ENCODE data around the gene VPS18.

VPS18 gene

GRCh38 chr15:40893733-40894680, at the start of gene VPS18:
Gene VPS18, plus strand, starts transcription at chr15:40894450. Its CDS starts 319 bp downstream, at chr15:40894769.
- DNase-seq, result peak; percentile 98

- DNase-seq, result peak; percentile 73
These were observed 49.6 kb upstream of the VPS18 start for GRCh38 chr15:40844696-40845030.

- peak; percentile 41 for DNase-seq
These were observed 49.2 kb upstream of the VPS18 start for GRCh38 chr15:40845036-40845435.

- DNase-seq, result peak; percentile 95
These were observed 48.6 kb upstream of the VPS18 start for GRCh38 chr15:40845511-40846284.

GRCh38 chr15:40846841-40847222, 47.4 kb upstream of the VPS18 start:
- DNase-seq, result peak; percentile 43

- peak; percentile 84 for DNase-seq
These were observed 46.9 kb upstream of the VPS18 start for GRCh38 chr15:40847223-40847961.

DNA sequence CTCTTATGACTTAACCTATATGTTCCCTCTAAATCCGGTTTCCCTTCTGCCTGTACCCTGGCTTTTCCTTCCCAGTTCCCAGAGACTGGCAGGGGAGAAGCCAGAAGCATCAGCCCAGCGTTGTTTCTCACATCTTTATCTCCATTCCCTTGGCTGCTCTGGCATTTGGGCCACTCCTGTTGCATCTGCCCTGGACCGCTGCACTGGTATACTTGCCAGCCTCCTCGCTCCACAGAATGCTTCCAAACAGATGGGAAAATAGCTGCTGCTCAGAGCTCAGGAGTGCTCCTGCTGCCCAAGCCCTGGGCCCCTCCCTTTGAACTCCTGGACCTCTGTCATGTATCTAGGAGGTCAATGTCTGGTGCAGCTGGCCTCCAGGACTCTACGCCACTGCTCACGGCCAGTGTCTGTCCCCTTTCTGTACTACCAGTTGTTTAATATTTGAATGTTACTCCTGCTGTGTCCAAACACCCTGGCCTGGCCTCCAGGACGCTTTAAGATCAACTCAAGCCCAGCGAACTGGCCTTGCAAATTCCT, 43.6 kb upstream of the VPS18 start:
- DNase-seq, result no peak

DNA sequence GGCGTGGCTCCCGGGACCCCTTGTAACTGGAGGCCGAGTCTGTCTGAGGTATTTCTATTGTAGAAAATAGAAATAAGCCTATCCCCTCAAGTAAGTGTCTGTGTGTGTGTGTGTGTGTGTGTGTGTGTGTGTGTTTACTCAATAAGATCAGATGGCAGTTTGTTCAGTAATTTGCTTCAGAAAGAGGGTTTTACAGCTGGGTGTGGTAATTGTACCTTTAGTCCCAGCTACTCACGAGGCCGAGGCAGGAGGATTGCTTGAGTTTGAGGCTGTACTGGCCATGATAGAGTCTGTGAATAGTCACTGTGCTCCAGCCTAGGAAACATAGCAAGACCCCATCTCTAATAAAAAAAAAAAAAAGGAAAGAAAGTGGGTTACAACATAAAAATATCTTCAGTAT, 41.7 kb upstream of the VPS18 start:
- DNase-seq, result peak; percentile 57

GRCh38 chr15:40853241-40853890, 40.9 kb upstream of the VPS18 start:
- no peak for DNase-seq

GRCh38 chr15:40854161-40854560, 40.1 kb upstream of the VPS18 start:
- no peak for DNase-seq

DNA sequence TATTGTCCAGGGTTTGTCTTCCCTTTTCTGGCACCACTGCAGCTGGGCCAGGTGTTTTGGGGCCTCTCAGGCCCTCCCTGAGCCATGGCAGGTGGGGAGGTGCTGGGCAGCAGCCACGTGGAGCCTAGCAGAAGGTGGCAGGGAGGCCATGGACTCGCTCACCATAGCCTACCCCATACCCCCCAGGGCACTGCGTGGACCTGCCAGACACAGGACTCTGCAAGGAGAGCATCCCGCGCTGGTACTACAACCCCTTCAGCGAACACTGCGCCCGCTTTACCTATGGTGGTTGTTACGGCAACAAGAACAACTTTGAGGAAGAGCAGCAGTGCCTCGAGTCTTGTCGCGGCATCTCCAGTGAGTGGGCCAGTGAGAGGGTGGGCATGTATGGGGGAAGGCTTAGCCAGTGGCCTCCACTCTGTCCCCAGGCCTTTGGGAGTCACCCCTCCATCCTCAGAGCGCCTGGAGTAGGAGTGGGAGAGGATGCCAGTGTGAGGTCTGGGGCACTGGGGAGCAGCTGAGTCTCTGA, 38.5 kb upstream of the VPS18 start:
- peak; percentile 46 for DNase-seq

- no peak for DNase-seq
These were observed 37.5 kb upstream of the VPS18 start for GRCh38 chr15:40856746-40857145.

DNA sequence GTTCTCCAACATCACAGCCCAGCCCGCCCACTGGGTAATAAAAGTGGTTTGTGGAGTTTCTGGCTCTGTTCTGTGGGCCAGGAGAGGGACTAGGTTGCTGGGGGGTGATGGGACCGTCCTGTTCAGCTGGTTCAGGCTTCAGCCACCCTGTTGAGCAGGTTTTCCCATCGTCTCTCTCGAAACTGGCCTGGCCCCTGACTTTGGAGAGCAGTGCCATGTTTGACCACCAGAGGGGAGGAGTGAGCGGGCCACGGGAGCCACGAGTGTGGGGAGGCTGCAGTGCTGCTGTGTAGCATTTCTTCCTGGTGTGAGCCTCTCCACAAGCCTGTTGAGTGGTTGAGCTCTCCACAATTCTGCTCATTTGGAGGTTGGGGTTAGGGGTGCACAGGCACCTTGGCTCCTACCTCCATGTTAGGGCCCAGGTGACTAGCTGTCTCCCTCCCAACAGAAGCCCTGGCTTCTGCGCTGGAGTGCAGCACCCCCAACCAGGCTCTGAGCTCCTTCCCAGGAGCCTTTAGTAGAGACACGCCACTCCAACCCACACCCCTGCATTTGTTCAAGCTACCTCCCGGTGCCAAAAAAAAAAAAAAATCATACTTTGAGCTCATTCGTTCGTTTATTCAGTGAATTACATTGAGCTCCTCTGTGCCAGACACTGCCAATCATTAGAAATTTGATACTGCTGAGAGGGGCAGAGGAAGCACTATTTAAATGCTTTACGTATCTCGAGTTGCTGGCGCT, 36.5 kb upstream of the VPS18 start:
- peak; percentile 90 for DNase-seq

- DNase-seq, result no peak
These were observed 35.5 kb upstream of the VPS18 start for GRCh38 chr15:40858706-40859105.

GRCh38 chr15:40859206-40859851, 34.9 kb upstream of the VPS18 start:
- peak; percentile 88 for DNase-seq

DNA sequence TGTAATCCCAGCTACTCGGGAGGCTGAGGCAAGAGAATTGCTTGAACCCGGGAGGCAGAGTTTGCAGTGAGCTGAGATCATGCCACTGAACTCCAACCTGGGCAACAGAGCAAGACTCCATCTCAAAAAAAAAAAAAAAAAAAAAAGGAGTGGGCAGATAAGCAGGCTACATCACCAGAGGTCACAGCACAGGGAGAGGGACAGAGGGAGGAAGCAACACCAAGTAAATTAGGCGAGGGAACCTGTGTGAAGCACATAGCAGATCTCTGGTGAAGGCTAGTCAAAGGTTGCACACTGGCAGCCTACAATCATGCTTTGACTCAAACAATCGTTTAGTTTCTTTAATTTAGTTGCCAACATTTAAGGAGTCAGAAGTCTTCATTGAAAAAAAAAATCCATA, 33.1 kb upstream of the VPS18 start:
- DNase-seq, result peak; percentile 17

DNA sequence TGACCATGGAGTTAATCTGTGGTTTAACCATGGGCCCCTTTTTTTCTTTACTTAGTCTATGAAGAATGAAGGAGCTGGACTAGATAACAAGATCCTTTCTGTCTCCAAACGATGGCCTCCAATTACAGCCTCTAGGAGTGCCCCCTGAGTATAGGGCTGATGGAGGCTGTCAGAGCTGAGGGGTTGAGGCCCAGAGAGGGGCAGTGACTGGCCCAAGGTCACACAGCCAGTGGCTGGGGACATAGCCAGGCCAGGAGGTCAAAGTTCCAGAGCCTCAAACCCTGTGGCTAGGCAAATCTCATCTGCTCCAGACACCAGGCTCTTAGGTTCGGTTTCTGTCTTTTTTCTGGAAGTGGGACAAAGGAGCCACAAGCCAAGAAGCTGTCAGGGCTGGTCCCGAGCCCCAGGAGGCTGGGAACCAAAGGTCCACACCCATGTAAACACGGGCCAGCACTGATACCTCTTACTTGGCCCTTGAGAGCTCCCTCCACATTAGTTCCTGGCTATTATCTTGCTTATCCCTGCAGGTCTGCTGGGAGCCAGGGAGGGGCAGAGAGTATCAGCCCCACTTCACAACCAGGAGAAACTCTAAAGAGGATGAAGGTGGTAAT, 30.5 kb upstream of the VPS18 start:
- DNase-seq, result no peak

DNA sequence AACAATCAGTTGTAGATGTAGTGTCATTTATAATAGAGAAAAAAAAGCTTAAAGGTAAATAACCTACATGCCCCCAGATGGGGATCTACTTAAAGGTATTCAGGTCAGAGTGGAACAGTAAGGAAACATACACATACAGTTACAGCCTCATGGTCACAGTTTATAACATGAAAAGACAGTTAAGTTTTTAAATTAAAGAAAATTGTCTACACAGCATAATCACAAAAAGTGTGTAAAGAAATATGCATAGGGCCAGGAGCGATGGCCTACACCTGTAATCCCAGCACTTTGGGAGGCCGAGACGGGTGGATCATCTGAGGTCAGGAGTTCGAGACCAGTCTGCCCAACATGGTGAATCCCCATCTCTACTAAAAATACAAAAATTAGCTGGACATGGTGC, 27.1 kb upstream of the VPS18 start:
- no peak for DNase-seq

DNA sequence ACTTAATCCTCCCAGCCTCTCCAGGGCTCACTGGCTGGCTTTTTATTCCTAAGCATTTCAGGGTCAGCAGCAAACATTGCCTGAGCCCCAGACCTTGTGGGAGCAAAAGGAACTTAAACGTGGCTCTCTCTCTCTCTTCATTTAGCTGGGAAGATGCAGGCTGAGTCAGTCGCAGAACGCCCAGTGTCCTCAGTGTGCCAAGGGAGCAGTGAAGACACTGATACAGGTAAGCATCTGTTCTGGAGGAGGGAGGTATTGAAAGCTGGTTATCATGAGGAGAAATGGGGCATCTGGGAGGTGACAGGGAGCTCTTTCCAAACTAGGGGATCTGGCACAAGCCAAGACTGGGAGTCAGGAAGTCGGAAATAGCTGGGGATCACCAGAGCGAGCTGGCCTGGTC, 24.6 kb upstream of the VPS18 start:
- DNase-seq, result no peak

- DNase-seq, result peak; percentile 74
These were observed 23.5 kb upstream of the VPS18 start for GRCh38 chr15:40870716-40871115.

All from DMS53 (cell line).